GM12891 (cell line): ENCODE measurements around the gene SPR.

Source experiments
- DNase-seq: peaks from one replicate; pipeline ENCODE4 v3.0.0; 2011; ENCODE audit warnings: low spot score; ENCODE audit not compliant: insufficient read length
- FAIRE-seq: peaks from 2 replicates; lab custom pipeline; 2011; peaks lifted over from hg19 to GRCh38; lab: Jason Lieb, UNC
- PAX5 ChIP-seq: IDR thresholded peaks from 2 replicates; pipeline ENCODE4 v1.6.1; 2011; ENCODE audit warnings: low read length, moderate library complexity, mild to moderate bottlenecking; ENCODE audit not compliant: insufficient read depth, severe bottlenecking
- POLR2A ChIP-seq: IDR thresholded peaks from 2 replicates; pipeline ENCODE4 v1.6.1; 2011; ENCODE audit warnings: low read depth, low read length, control low read depth
- POLR2AphosphoS5 ChIP-seq: IDR thresholded peaks from 2 replicates; pipeline ENCODE4 v1.6.1; 2011; ENCODE audit warnings: low read depth, low read length, control low read depth
- POU2F2 ChIP-seq: IDR thresholded peaks from 2 replicates; pipeline ENCODE4 v1.6.1; 2011; ENCODE audit warnings: low read depth, mild to moderate bottlenecking, control low read depth, low read length, moderate library complexity
- SPI1 ChIP-seq: IDR thresholded peaks from 2 replicates; pipeline ENCODE4 v1.6.1; 2011; ENCODE audit warnings: low read depth, low read length, control low read depth
- TAF1 ChIP-seq: IDR thresholded peaks from 2 replicates; pipeline ENCODE4 v1.6.1; 2011; ENCODE audit warnings: low read depth, low read length, control low read depth

Gene SPR

GRCh38 chr2:72920318-72921087 lies 33.3 kb downstream of the SPR start:
- no peak for TF ChIP-seq PAX5
- TF ChIP-seq POLR2AphosphoS5: no peak
- no peak for TF ChIP-seq POLR2A
- TF ChIP-seq POU2F2: no peak
- TF ChIP-seq SPI1: no peak
- TF ChIP-seq TAF1: no peak
- DNase-seq: no peak
- FAIRE-seq: no peak

DNA sequence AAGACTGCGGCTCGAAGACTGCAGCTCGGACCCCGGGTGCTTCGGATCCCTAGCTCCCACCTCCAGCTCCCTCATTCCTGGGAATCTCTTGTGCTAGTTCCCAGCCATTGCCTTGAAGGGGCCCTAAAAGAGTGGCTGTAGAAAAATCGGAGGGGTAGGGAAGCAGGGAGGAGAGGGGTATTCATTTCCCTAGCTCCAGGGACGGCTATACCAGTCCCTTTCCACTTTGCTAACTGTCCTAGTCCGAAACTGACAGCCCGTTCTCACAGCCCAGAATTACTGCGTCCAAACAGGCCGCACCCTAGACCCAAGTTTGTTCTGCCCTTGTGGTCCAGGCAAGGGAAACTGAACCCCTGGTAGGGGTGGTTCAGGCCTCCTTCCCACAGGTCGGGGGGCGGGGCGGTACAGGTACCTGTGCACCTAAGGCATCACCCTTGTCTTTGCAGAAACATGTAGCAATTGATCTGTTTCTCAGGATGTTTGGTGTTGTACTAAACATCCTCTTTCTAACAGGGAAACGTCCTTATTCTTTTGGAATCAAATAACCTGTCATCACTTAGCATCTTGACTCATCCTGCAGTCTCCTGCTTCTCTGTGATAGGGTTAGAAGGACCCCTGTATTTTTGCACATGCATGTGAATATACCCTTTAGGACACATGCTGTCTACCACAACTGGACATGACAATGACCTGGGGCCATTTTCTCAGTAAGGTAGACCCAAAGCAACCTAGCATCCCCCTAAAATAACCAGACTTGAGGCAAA lies 34.1 kb downstream of the SPR start:
- FAIRE-seq: no peak
- DNase-seq: no peak
- TF ChIP-seq POLR2A: no peak
- no peak for TF ChIP-seq POU2F2
- TF ChIP-seq POLR2AphosphoS5: no peak
- TF ChIP-seq TAF1: no peak
- no peak for TF ChIP-seq PAX5
- no peak for TF ChIP-seq SPI1

GRCh38 chr2:72921853-72922252 lies 34.6 kb downstream of the SPR start:
- TF ChIP-seq PAX5 (no peak), POU2F2 (no peak), POLR2A (no peak), TAF1 (no peak), POLR2AphosphoS5 (no peak), SPI1 (no peak)
- FAIRE-seq: no peak
- no peak for DNase-seq

DNA sequence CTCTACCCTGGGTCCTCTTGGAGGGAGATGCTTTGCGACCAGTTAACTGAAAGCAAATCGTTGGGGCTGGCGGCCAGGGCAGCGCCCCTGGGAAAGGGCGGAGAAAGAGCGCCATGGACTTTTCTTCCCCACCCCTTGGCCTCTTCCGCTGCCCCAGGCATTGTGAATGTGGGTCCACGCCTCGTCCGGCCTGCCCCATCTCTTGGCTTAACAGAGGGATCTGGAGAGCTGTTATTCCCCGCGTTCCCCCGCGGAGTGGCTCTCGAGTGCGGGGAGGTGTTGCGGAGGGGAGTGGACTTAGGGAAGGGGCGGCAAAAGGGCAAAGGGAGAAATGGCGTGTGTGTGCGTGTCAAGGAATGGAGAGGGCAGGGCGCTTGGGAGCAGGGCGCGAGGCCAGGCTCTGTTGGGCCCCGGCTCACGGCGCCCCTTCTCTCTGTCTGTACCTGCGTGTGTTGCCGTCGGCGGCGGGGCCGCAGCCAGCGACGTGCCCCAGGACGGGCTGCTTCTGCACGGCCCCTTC lies 36.7 kb downstream of the SPR start:
- no peak for TF ChIP-seq POLR2AphosphoS5
- no peak for TF ChIP-seq PAX5
- TF ChIP-seq TAF1: no peak
- no peak for TF ChIP-seq SPI1
- no peak for TF ChIP-seq POLR2A
- no peak for TF ChIP-seq POU2F2
- DNase-seq: peak; percentile 13
- FAIRE-seq: no peak

GRCh38 chr2:72924353-72925240 lies 37.4 kb downstream of the SPR start:
- FAIRE-seq: no peak
- TF ChIP-seq POU2F2 (no peak), TAF1 (no peak), PAX5 (no peak), POLR2AphosphoS5 (no peak), SPI1 (no peak), POLR2A (no peak)
- no peak for DNase-seq

GRCh38 chr2:72925328-72925943 lies 38.2 kb downstream of the SPR start:
- peak; percentile 5 for DNase-seq
- no peak for FAIRE-seq
- no peak for TF ChIP-seq POLR2AphosphoS5
- no peak for TF ChIP-seq PAX5
- no peak for TF ChIP-seq SPI1
- TF ChIP-seq POLR2A: no peak
- TF ChIP-seq POU2F2: no peak
- no peak for TF ChIP-seq TAF1

DNA sequence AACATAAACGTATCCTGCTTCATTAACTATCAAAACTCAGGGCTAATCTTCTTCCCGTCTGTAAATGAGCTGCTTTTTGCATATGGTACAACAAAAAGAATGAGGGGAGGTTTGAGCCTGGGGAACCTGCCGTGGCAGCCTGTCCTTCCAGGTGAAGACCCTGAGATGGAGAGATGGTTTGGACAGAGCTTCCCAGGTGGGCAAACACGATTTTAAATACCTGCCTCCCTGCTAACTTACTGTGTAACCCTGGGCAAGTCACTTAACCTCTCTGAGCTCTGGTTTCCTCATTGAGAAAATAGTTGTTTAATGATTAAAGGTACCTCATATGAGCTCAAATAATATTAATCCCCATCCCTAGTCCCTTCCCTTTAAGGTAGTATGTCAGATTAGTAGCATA lies 39.2 kb downstream of the SPR start:
- DNase-seq (no peak), FAIRE-seq (no peak)
- TF ChIP-seq POLR2A (no peak), TAF1 (no peak), POU2F2 (no peak), PAX5 (no peak), POLR2AphosphoS5 (no peak), SPI1 (no peak)

GRCh38 chr2:72926811-72927465 lies 39.7 kb downstream of the SPR start:
- DNase-seq: no peak
- no peak for FAIRE-seq
- no peak for TF ChIP-seq POLR2A
- TF ChIP-seq PAX5: no peak
- no peak for TF ChIP-seq POU2F2
- TF ChIP-seq SPI1: no peak
- TF ChIP-seq TAF1: no peak
- no peak for TF ChIP-seq POLR2AphosphoS5
